Measurements from ENCODE around the gene WNT8A.

DNA sequence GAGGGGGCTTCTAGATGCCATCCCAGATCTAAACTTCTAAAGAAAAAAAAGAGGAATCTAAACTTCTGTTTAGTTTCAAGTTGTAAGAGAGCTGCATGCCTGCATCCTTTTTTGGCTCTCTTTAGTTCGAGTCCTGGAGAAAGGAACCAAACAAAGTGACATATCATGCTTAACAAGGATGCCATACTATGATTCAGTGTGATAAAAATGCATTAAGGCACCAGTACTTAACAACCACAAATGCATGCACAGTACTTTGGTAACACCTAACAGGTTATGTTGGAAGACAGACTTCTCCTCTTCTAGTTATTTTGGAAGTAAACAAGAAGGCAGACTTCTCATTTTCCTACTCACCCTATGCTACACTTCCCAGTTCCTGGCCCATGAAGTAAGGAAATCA is 28.1 kb downstream of the WNT8A start:
- TF ChIP-seq SUZ12 (IDR thresholded peaks at IDR 0.05; ENCODE audit: extremely low read depth, insufficient read depth, insufficient read length) (no peak), YY1 (IDR thresholded peaks at IDR 0.05; ENCODE audit: insufficient read depth, insufficient read length) (no peak)

Data from NT2/D1 (cell line).